H1 (cell line): ENCODE measurements around the gene AHI1. TPM values are rescaled to one million over a fixed set of nuclear protein-coding genes. Genes with fewer than 3 reads are reported as not detected.

Experiments
- BACH1 ChIP-seq: IDR thresholded peaks from 2 replicates; pipeline ENCODE4 v1.6.1; 2012; ENCODE audit warnings: low read length, improper control_type of control experiment
- CHD1 ChIP-seq: IDR thresholded peaks from 2 replicates; pipeline ENCODE4 v1.6.1; 2012; ENCODE audit warnings: low read depth, low read length, improper control_type of control experiment
- CHD7 ChIP-seq: fragments of 300-600 bp; sonication (generic); IDR thresholded peaks from 2 replicates; pipeline ENCODE4 v1.7.1; 2012; ENCODE audit warnings: low read length, moderate library complexity, mild to moderate bottlenecking, inconsistent platforms; ENCODE audit not compliant: insufficient replicate concordance
- E2F6 ChIP-seq: IDR thresholded peaks from 2 replicates; pipeline ENCODE4 v1.6.1; 2012; ENCODE audit warnings: inconsistent platforms
- NANOG ChIP-seq: IDR thresholded peaks from 2 replicates; pipeline ENCODE4 v1.6.1; 2011; ENCODE audit warnings: low read length, low read depth, mild to moderate bottlenecking, inconsistent platforms; ENCODE audit not compliant: insufficient read depth, poor library complexity, severe bottlenecking
- POLR2AphosphoS5 ChIP-seq: IDR thresholded peaks from 2 replicates; pipeline ENCODE4 v1.6.1; 2011; ENCODE audit warnings: low read depth, low read length
- RBBP5 ChIP-seq: IDR thresholded peaks from 2 replicates; pipeline ENCODE4 v1.7.1; 2012; ENCODE audit warnings: low read depth, mild to moderate bottlenecking, inconsistent platforms, low read length, moderate library complexity, borderline replicate concordance
- TEAD4 ChIP-seq: IDR thresholded peaks from 2 replicates; pipeline ENCODE4 v1.6.1; 2012; ENCODE audit warnings: low read depth, low read length, inconsistent platforms, mixed read lengths
- polyA plus RNA-seq, 7 experiments: library from polyadenylated mRNA; depleted of rRNA in 3 of 7; stranded (reverse) in 5 of 7; unstranded in 2 of 7; fragments of >200 nt in 5 of 7; fragments of 200-250 nt in 2 of 7; gene quantifications; 1 replicate in 5 of 7; 2 replicates in 1 of 7; 4 replicates in 1 of 7; pipeline versions ENCODE4 v1.2.1 to v1.2.3, GENCODE V29; 2011 to 2013; ENCODE audit warnings: missing spikeins in 2 of 7, mixed read lengths in 2 of 7
- total RNA-seq: library from RNA; stranded (reverse); fragmentation: NEBNext Ultra II Directional; extraction: Animal tissue kit (Norgen Biotek cat#: 25700); gene quantifications from 2 replicates; pipeline ENCODE4 v1.2.1, GENCODE V29; 2021

The AHI1 gene
- total and polyA plus RNA-seq, 2 of the 8 experiments (the other 6 are each of a cell fraction or from before 2014, with no cell fraction given), result 4.2 to 19.6 TPM

GRCh38 chr6:135397172-135397952 lies 100.2 kb downstream of the AHI1 start (continued):
- no peak for TF ChIP-seq CHD7
- TF ChIP-seq BACH1, result no peak
- TF ChIP-seq POLR2AphosphoS5, result no peak
- no peak for TF ChIP-seq TEAD4
- TF ChIP-seq E2F6, result no peak
- no peak for TF ChIP-seq RBBP5
- no peak for TF ChIP-seq NANOG
- TF ChIP-seq CHD1, result no peak
- TF ChIP-seq, all 59 proteins: peak for 0
